GM21737 (cell line): ENCODE results near the gene FBXO5.

ENCODE experiments used
- ATAC-seq: cut with Tn5 transposase; IDR thresholded peaks from one replicate; pipeline ENCODE4 v1.9.1; 2021; ENCODE audit warnings: mild to moderate bottlenecking, moderate library complexity; ENCODE audit not compliant: unreplicated experiment

The FBXO5 gene

GRCh38 chr6:152952045-152952444, 30.8 kb downstream of the FBXO5 start:
- no peak for ATAC-seq

- no peak for ATAC-seq
Measured at GRCh38 chr6:152950240-152950639, 32.6 kb downstream of the FBXO5 start.

GRCh38 chr6:152948150-152948768, 34.6 kb downstream of the FBXO5 start:
- ATAC-seq, result peak; percentile 72

- no peak for ATAC-seq
Measured at GRCh38 chr6:152946995-152947394, 35.8 kb downstream of the FBXO5 start.

GRCh38 chr6:152946484-152946883, 36.4 kb downstream of the FBXO5 start:
- no peak for ATAC-seq

- no peak for ATAC-seq
Measured at GRCh38 chr6:152943260-152943897, 39.5 kb downstream of the FBXO5 start.

GRCh38 chr6:152942319-152942869, 40.4 kb downstream of the FBXO5 start:
- ATAC-seq, result no peak

- ATAC-seq, result no peak
Measured at GRCh38 chr6:152941746-152942145, 41.1 kb downstream of the FBXO5 start.

GRCh38 chr6:152932865-152933264, 50.0 kb downstream of the FBXO5 start:
- no peak for ATAC-seq

- no peak for ATAC-seq
Measured at GRCh38 chr6:152922706-152923105, 60.1 kb downstream of the FBXO5 start.
